Nucleus accumbens (tissue), 56 donors: ENCODE measurements around the gene ZNF322.

Experiments used
- DNase-seq, 56 donors: peaks; one replicate each; lab custom pipeline; 2025; lab: John Stamatoyannopoulos, UW

ZNF322 gene

GRCh38 chr6:26613689-26614683 is 45.6 kb downstream of the ZNF322 start:
- no peak for DNase-seq

GRCh38 chr6:26613201-26613600 is 46.3 kb downstream of the ZNF322 start:
- DNase-seq = no peak

- DNase-seq = no peak
Observed at GRCh38 chr6:26611599-26611998, 47.9 kb downstream of the ZNF322 start.

GRCh38 chr6:26609463-26609862 is 50.1 kb downstream of the ZNF322 start:
- DNase-seq = no peak

- peak in 31 of 56 donors; percentile 2 to 55 (median 15) for DNase-seq
Observed at GRCh38 chr6:26607434-26608230, 51.9 kb downstream of the ZNF322 start.

- DNase-seq = no peak
Observed at GRCh38 chr6:26604797-26605196, 54.7 kb downstream of the ZNF322 start.

- DNase-seq = no peak
Observed at GRCh38 chr6:26604026-26604425, 55.5 kb downstream of the ZNF322 start.

GRCh38 chr6:26602262-26602661 is 57.3 kb downstream of the ZNF322 start:
- DNase-seq = no peak

GRCh38 chr6:26600759-26601158 is 58.8 kb downstream of the ZNF322 start:
- no peak for DNase-seq

GRCh38 chr6:26599591-26599990 is 60.0 kb downstream of the ZNF322 start:
- no peak for DNase-seq

GRCh38 chr6:26599134-26599533 is 60.4 kb downstream of the ZNF322 start:
- DNase-seq = no peak

GRCh38 chr6:26598267-26598666 is 61.3 kb downstream of the ZNF322 start:
- DNase-seq = no peak

- no peak for DNase-seq
Observed at GRCh38 chr6:26597821-26598220, 61.7 kb downstream of the ZNF322 start.

- no peak for DNase-seq
Observed at GRCh38 chr6:26597389-26597766, 62.2 kb downstream of the ZNF322 start.

- DNase-seq = peak; percentile 73 to 99 (median 96)
Observed at GRCh38 chr6:26596579-26597388, 62.8 kb downstream of the ZNF322 start, which contains the start of gene ABT1. Gene ABT1 (plus strand): TSS chr6:26596953. CDS start chr6:26596983, 30 bp downstream.

- peak in 55 of 56 donors; percentile 26 to 94 (median 76) for DNase-seq
Observed at GRCh38 chr6:26595669-26596269, 63.8 kb downstream of the ZNF322 start.

- DNase-seq = peak in 8 of 56 donors; percentile 6 to 13 (median 9)
Observed at GRCh38 chr6:26594730-26595632, 64.6 kb downstream of the ZNF322 start.

- no peak for DNase-seq
Observed at GRCh38 chr6:26594131-26594498, 65.4 kb downstream of the ZNF322 start.
